CD4-positive, alpha-beta T cell treated with Interleukin-15 for 1 hour (primary cell): ENCODE measurements around the gene BTG4.

Source experiments
- DNase-seq: peaks from one replicate; pipeline ENCODE4 v3.0.0-alpha.2; 2020

Gene BTG4

DNA sequence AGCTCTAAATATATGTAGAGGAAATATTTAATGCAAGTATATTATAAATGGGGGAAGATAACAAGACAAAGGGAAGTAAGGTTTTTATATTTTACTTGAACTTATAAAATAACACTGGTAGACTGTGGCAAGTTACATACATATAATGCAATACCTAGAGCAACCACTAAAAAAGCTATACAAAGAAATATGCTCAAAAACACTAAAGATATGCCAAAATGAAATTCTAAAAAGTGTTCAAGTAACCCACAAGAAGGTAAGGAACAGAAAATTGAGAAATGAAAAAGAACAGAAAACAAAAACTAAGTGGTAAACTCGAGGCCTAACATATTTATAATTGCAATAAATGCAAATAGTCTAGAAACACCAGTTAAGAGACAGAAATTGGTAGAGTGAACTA is 32.5 kb downstream of the BTG4 start:
- DNase-seq: no peak

DNA sequence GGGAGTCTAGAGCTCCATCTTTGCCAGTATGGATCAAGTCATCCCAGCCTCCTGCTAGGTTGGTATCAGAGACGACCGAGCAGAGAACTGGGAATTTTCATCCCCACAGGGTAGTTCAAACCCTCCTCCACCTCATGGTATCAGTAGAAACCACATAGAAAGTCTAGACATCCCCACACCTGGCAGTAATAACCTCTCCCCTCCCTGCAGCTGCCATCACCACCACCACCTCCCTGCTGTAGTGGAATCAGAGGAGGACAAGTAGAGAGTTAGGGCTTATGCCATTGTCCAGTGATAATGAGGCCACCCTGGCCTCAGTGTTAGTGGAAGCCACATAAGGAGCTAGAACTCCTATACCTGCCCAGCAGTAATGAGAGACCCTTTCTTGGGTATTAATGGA is 34.3 kb downstream of the BTG4 start:
- no peak for DNase-seq

DNA sequence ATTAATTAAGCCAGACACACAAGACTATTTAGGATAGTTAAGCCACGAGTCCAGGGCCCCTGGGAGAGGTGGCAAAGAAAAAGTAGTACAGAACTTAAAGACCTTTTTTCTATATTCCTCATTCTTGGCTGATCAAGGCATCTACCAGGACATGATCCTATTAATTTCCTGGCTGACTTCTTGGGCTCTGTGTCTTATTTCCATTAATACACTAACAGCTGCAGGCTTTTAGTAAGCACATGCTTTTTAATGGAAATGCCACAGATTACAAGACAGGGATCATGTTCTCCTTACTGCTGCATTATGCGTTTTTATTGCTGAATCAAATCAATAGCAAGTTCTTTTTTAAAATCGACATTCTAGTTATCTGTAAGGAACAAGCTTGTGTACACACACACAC is 35.2 kb downstream of the BTG4 start:
- no peak for DNase-seq

DNA sequence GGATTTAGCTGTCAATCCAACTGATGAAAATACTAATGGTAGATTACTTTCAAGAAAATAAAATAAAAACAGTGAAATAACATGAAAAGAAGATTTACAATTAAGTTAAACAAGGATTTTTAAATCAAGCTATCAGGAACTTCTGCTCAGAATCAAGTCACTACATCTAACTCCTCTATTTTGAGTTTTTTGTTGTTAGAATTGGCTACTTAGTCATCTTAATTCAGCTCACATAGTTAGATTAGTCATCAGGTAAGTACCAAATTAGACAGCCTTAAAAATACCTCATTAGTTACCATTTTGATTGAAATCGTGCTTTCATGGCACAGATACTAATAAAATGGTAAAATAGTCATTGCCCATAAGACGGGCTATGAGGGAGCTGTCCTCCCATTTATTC is 35.8 kb downstream of the BTG4 start:
- DNase-seq: no peak

DNA sequence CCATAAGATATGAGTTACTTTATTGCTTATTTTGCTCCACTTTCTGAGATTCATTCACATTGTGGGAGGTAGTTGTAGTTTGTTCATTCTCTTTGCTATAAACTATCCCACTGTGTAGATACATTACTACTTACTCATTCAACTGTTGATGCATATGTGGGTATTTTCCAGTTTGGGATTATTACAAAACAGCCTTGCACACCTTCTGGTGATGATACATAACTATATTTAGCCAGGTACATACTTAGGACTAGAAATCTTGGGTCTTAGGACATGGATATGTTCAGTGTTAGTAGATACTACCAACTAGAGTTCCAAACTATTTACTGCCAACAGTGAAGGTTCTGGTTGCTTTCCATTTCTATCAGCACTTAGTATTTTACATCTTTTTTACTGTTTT is 37.8 kb downstream of the BTG4 start:
- DNase-seq: no peak

DNA sequence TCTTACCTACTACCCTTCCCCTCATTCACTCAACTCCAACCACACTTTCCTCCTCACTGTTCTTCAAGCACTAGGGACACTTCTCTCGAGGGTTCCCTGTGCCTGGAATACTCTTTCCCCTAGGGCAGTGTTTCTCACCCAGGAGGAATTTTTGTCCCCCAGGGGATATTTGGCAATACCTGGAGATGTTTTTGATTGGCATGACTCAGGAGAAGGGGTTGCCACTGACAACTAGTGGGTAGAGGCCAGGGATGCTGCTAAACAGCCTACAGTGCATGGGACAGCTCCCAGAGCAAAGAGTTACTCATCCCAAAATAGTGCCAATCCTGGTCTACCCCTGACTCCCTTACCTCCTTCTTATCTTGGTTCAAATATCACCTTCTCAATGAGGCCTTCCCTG is 40.0 kb downstream of the BTG4 start:
- DNase-seq: no peak

DNA sequence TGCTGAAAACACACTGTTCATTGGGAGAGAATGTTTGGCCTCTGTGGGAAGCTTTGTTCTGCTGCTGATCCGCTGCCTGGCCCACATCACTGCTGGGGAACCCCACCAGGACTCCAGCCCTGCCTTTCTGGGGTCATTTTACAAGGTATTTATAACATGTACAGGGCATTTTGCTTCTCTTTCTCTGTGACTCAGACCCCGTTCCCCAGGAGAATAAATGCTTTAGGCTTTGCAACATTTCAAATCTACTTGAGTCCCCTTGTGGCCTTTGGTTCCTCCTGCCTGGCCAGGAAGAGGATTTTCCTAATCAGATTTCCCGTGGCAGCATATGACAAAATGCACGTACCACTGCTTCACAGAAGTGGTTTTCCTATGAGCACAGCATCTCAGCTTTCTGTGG is 43.0 kb downstream of the BTG4 start:
- DNase-seq: no peak

DNA sequence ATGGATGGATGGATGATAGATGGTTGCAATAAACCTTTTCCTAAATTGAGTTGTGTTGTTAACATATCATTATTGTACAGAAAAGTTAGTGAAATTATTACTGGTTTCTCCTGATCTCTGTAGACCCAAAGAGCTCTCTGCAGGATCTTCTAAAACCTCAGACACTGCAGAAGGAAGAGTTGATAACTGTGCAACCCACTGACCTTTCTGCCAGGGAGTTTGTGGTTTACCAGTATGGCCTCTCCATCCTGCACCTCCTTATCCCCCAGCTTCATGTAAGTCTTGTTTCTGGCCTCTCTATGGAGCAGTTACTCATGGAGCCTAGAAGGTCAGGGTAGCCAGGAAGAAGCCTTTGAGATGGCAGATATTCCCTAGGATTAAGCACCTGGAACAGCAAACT is 45.6 kb downstream of the BTG4 start:
- DNase-seq: no peak

DNA sequence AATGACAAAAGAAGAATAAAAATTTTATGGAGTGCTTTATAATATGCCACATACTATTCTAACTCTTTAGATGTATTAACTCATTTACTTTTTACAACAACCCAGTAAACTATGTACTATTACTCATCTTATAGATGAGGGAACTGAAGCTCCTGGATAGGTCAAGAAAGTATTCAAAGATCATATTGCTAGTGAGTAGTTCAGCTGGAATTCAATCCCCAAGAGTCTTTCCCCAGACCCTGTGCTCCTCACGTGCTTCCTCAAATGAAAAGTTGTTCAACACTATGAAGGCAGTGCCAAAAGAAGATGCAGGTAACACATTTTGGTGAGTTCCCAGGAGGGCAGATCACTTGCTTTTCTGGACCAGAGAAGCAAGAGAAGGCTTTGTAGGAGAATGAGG is 46.8 kb downstream of the BTG4 start:
- DNase-seq: no peak

DNA sequence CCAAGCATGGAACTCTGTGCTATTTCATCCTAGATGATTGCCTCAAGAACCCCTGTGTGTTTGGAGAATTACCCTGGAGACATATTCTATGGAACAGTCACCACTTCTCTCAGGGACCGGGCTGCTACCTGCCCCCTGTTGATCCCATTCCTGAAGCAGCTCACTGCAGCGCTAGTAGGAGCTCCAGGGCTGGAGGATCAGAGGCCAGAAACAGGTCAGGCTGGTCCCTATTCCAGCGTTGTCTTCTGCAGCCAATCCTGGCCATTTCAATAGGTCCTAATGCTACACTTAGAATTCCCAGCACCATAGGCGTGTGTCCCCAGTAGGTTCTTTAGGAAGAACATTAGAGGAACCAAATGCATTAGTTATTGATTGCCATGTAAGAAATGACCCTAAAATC is 48.9 kb downstream of the BTG4 start:
- no peak for DNase-seq

DNA sequence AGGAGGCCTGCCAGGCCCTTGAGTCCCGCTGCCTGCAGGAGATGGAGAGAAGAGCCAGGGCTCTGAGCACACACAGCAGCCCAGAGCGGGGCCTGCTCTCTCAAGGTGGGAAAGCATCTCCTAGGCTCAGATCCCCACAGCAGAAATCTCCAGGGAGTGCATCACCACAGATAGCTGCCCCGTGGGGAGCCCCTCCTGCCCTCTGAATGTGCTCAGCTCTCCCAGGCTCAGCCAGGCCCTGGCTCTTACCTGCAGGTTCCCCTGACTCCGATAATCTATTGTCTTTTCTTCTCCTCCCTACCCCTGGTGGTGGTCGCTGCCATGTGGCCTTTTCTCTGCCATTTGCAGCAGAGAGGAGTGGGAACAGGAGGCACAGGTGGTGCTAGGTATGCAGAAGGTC is 49.9 kb downstream of the BTG4 start:
- no peak for DNase-seq

DNA sequence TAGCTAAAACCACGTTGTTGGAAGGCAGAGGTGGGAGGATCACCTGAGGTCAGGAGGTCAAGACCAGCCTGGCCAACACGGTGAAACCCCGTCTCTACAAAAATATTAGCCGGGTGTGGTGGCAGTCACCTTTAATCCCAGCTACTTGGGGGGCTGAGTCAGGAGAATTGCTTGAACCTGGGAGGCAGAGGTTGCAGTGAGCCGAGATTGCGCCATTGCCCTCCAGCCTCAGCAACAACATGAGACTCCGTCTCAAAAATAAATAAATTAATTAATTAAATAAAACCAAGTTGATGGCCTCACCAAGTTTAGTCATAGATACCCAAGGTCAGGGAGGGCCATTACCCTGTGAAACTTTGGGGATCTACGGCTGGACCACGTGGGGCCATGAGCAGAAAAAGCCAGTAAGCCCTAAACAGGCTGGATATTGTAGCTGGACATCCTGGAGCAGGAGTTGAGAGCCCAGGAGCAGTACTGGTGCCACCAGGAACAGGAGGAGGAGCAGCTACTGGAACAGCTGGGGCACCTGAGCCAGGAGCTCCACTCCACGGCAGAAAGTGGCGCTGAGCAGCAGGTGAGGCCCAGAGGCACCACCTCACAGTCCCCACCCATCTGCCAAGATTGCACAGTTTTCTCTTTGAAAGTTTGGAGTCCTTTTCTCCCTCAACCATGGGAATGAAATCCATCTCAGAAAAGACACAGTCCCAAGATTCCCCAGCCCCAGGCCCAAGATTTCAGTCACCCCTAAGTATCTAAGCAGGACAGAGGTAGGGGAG is 50.5 kb downstream of the BTG4 start:
- DNase-seq: no peak

DNA sequence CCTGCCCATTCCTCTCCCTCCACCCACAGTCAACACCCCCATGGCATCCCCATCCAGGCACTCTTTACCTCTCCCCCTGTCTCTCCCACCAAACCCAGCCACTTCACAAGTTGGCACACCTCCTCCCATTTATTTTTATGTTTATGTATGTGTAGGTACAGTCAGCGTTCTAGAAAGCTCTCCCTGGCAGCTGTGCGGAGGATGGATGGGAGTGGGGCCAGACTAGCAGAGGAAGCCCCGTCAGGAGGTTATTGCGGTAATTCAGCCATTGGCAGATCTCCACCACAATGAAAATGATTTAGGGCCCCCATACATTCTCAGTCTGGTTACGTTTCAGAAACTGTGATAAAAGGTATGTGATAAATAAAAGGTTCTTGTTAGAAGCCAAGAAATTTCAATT is 51.3 kb downstream of the BTG4 start:
- no peak for DNase-seq

DNA sequence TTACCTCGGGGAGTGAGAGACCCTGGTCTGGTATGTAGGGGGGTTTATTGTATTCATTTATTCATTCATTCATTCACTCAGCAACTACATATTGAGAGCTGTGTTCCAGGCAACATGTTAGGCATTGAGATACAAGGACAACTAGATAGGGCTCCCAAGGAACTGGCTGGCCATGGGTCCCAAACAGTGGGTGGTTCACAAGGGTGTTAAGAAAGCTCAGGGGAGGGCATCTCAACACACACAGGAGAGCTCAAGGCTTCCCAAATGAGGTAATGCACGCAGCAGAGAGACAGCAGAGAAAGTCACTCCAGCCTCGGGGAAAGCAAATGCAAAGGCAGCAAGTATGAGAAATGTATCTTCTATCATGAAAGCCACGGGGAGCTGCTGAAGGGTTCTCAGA is 51.8 kb downstream of the BTG4 start:
- no peak for DNase-seq

DNA sequence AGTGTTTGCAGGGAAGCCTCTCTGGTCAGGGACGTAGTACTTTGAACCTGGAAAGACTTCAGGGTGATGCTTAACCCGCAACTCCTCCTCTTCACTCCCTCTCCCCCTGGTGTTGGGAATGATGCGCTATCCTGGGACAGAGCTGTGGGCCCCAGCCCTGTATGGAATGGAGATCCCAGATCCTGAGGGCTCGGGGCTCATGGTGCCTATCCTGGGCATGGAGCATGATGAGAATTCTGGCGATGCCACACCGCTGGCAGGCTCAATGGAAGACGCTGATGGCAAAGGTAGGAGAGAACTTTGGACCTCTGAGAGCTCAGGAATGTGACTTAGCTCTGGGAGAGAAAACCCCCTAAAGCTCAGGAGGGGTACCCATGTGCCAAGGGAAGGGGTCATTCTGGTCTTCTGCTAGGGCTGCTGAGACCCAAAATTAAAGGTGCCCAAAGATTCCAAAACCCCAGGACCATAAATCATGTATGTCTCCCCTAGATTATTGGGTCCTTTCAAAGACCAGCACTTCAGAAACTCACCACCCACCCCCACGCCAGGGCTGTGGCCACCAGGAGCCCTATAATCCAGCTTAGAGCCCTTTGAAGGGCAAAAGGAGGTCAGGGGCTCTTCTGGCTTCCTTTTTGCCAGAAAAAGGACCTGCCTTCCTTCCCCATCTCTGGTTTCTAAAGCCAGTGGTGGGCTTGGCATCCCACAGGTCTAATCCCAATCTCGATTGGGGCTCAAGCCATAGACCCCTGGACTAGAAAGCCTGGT is 52.5 kb downstream of the BTG4 start:
- no peak for DNase-seq

DNA sequence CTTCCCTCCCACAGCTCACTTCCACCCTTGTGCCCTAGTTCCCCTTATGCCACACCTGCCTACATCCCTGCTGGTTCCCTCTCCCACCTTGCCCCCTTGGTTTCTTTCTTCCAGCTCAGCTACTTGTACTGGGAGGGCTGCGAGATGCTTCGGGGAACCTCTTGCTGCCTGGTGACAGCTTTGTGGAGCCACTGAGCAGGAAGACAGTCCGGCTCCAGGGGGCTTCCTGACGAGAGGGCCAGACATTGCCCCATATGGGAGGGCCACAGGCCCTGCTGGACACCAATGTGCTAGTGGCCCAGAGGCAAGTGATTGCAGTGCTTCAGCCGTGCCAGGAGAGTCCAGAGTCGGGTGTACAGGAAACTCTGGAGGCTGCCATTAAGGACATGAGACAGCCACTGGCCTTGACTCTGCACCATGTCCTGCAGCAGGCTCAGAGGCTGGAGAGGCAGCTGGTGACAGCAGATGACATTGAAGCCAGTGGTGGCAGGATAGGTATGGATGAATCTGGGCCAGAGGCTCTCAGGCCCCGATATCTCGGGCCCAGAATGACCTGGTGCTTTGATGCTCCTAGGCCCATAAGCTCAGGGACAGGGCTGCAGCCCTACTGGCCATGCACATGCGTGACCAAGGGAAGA is 54.3 kb downstream of the BTG4 start:
- DNase-seq: no peak

DNA sequence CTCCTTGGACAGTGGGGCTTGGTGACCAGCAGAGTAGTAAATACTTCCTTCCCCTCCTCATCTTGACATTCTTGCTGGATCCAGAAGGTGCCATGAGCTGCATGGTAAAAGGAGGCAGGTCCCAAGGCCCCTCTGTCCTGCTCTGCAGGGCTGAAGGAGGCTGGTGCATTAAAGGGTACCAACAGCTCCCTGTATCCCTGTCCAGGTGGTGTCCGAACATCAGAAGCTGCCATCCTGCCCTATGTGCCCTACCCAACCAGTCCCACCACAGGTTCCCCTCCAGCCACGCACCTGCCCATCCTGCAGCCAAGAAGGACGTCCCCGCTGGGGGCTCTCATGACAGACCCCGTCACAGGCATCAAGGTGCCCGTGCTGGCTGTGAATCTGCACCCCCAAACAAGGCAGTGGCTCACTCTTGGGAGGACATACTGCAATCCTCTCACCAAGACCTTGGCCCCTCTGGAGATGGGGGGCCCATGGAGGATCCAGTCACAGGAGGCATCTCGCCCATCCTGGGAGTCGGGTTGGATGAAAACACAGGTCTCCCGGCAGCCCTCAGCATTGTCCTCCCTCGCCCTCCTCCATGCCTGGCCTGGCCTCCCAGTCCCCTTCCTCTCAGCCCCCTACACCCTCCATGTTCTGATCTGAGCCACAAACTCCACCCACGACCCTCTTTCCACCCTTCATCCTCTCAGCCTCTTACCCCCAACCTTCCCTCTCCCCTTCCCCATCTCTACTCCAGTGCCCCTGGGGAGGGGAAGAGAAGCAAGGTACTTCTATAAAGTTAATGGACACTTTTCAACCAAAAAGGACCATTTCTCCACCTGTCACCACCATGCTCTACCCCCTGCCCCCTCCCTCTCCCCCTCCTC is 55.1 kb downstream of the BTG4 start:
- no peak for DNase-seq

DNA sequence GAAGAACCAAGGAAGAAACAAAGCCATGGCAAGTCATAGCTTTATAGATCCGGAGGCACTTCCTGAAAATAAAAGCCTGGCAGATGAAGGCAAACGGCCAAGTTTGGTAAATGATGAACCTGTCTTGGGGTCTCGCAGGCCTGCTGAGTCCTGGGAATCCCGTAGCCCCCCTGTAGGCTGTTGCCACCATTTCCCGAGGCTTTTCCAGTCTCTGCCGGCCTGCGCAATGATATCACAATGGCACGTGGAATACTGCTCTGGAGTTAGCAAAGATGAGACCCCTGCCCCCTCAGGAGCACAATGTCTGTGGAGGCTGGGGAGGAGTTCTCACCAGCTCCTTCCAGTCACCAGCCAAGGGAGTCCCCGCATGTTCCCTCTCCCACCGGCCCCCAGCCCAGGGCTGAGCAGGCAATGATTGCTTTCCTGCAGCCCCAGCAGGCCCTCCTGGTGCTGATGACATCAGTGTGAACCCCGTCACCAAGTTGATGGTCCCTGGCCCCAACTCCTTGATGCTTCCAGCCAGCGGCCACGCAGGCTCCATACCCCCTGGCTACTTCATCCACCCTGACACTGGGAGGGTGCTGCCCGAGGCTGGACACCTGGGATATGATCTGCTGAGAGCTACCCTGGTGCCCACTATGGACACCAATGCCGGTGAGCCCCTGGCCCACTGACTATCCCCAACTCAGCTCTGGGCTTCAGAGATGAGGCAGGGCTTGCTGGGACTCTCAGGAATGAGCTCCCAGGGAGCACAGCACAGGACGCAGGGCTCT is 55.9 kb downstream of the BTG4 start:
- no peak for DNase-seq

DNA sequence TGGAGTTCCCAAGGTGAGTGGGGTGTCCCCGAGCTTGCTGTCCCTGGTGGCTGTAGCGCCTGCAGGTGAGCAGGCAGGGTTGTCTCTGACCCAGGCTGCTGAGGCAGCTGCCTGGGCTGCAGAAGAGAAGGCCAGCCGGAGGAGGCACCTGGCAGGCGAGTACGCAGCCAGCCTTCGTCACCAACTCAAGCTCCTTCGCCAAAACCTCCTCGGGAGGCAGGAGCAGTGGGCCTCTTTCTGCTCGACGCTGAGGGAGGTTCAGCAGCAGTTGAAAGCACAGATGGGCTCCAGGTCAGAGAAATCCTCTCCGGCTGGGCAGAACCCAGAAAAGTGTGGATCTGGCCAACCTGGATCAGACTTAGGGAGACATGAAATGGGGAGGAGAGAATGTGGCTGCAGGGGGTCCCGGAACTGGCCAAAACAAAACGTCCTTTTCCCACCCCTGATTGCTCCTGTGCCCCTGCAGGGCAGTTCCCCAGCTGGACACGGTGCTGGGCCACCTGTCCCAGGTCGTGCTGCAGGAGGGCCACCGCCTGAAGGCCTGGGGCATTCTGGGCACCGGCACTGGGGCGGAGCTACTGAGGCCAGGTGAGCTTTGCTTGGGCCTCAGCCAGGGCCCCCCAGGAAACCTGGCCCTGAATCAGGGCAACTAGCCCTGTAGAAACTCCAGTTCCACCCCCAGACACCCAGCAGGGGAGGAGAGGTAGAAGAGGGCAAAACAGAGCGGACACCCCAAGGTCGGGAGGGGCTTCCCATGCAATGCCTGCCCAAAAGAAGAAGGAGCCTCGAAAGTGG is 56.7 kb downstream of the BTG4 start:
- DNase-seq: no peak

DNA sequence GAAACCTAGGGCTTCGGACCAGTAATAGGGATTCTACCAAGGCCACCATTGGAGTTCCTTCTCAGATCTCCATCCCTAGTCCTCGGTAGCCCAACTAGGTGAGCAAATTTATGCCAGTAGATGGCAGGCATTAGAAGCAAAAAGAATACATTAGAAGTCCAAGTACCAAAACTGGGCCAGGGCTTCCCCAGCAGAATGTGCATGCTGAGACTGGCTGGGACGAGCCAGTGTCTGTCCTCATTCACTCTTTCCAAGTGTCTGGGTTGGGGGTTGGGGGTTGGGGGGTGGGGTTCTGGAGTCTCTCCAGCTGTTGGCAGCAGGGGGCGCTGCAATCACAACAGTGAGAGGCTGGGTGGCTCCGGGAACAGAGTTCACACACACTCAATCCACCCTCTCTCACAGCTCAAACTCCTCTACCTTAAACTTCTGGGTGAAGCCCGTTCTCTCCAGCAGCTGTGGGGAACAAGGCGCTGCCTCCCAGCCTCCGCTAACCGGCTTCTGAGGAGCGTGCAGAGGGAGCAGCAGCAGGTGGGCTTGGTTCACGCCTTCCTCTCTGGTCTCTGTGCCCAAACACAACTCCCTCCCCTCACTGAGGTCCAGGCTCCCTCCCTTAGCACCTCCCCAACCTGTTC is 57.5 kb downstream of the BTG4 start:
- no peak for DNase-seq
